ES-I3 (cell line): ENCODE measurements around the gene COX19.
"Not testable (repeated sequence)": the region's sequence is repeated elsewhere in the genome, so short reads cannot be mapped to it uniquely, and the experiment has no call there.

ENCODE experiments used
- H3K36me3 ChIP-seq: 2 replicates; pipeline ENCODE4 v1.6.1; 2013; ENCODE audit warnings: mild to moderate bottlenecking, low read length, control low read depth, moderate library complexity; ENCODE audit not compliant: insufficient read depth
- H3K4me1 ChIP-seq: 2 replicates; pipeline ENCODE4 v1.6.1; 2013; ENCODE audit warnings: mild to moderate bottlenecking, control low read depth, low read length; ENCODE audit not compliant: insufficient read depth
- H3K9ac ChIP-seq: 2 replicates; pipeline ENCODE4 v1.6.1; 2013; ENCODE audit warnings: low read depth, mild to moderate bottlenecking, low read length, moderate library complexity
- H3K9me3 ChIP-seq: 2 replicates; pipeline ENCODE4 v1.6.1; 2013; ENCODE audit warnings: mild to moderate bottlenecking, low read length, moderate library complexity; ENCODE audit not compliant: control insufficient read depth, insufficient read depth

COX19 gene

DNA sequence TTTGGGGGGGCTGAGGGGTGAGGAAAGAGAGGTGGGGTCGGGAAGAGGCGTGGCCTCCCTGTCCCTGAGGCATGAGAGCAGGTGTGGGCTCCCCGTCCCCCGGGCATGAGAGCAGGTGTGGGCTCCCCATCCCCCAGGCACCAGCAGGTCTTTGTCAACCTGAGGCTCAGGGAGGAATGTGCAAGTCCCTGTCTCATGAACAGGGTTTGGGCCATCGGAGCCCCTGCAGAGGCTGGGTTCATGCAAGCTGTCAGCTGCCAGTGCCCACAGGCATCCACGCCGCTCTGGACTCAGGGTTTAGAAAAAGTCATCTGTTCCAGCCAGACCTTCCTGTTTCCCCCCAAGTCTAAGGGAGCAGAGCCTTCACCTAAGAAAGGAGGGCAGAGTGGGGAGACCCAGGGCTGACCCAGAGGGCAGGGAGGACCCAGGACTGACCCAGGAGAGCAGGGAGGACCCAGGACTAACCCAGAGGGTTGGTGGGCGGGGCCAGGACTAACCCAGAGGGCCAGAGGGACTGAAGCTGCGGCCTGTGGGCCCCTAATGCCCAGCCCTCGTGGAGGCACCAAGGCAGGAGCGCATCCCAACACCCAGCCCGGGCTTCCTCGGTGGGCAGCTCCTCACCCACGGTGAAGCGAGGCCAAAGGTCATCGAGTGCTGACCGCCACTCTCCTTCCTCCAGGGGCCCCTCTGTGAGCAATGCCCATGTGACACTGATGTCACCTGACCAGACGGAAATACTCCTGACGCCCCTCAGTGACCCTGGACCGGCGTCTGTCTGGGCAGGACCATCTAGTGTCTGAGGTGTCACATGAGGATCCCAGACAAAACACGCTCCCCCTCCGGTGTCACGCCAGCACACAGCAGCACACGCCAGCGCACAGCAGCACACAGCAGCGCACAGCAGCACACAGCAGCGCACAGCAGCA lies 40.1 kb upstream of the COX19 start:
- Histone ChIP-seq H3K9ac (no peak overlapping the region), H3K9me3 (no peaks in the 10 kb centered on the region), H3K4me1 (no peaks in the 10 kb centered on the region; the same call in 1 of the 2 replicates), H3K36me3 (no peaks in the 10 kb centered on the region)

DNA sequence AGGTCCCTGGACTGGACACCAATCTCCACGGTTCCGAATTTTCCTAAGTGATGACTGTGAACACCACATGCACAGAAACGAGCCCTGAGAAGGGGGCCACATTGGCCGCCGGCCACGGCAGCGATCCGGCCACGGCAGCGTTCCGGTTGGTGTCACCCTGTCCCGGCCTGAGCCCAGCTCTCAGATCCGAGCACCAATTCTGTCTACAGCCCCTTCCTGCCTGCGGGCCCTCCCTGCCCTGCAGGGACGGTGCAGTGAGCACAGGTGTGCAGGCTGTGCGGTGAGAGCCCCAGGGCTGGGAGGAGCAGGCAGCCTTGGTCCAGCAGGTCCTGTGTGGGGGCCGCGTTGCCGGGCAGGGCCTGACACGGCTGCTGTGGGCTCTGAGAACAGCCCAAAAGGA lies 39.3 kb upstream of the COX19 start:
- no peak overlapping the region for H3K9ac ChIP-seq
- H3K4me1 ChIP-seq: no peaks in the 10 kb centered on the region; the same call in 1 of the 2 replicates
- H3K36me3 ChIP-seq: no peaks in the 10 kb centered on the region
- no peaks in the 10 kb centered on the region for H3K9me3 ChIP-seq

DNA sequence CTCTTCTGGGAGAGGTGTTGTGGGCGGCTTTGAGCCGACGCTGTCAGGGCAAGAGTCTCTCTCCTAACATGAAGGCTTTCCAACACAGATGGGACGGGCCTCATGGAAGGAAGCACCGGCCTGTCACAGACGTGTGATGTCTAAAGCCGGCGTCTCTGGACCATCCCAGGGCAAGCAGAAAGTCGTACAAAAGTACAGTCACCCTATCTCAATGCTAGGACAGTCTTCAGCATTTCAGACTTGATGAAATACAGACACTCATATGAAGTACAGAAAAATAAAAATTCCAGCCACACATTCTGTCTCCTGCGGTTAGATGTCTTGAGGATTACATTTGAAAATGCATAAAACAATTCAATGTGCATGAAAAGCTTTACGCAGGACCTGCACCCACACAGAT lies 38.2 kb upstream of the COX19 start:
- H3K9ac ChIP-seq: no peak overlapping the region
- no peaks in the 10 kb centered on the region for H3K9me3 ChIP-seq
- H3K4me1 ChIP-seq: no peaks in the 10 kb centered on the region; the same call in 1 of the 2 replicates
- no peaks in the 10 kb centered on the region for H3K36me3 ChIP-seq

DNA sequence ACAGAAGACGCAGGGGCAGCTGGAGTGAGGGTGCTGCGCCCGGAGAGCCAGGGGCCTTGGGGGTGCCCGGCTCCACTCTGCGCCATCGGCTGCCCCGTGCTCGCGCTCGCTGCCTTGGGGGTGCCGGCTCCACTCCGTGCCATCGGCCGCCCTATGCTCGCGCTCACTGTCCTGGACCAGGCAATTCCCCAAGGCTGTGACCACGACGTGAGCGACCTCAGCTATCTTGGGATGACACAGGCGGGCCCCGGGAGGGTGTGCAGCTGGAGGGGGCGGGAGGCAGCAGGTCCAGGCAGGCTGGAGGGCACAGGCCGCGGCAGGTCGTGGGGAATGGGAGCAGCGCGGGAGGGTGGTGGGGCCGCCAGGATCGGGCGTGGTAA lies 37.4 kb upstream of the COX19 start:
- Histone ChIP-seq H3K9me3 (no peaks in the 10 kb centered on the region), H3K36me3 (no peaks in the 10 kb centered on the region), H3K9ac (no peak overlapping the region), H3K4me1 (no peaks in the 10 kb centered on the region; the same call in 1 of the 2 replicates)

DNA sequence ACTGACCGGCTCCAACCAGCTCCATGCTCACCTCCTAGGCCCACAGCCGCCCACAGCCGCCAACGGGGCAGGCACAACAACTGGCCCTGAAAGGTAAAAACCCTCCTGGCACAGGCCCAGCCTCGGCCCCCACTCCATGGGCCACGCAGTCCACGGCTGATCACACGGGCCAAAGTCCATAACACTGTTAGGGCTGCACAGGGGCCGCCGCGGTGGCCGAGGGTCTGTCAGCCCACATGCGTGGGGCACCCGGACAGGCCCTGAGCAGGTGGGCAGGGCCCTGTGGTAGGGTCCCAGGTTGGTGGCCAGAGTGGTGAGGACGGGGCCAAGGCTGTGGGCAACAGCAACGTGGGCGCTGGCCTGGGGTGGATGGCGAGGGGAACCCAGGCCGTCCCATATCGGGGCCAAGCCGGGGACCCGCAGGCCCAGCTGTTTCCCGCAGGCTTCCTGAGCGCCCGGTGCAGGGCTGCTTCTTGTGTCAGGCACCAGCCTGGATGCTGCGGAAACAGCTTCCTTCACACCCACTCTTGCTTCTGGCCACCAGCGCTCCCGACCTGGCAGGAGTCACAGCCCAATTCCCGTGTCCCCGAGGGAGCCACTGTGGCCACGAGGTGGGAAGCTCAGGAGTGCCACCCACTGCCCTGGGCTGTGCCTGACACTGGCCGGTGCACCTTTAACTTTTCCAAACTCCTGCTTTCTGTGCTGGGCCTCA lies 36.8 kb upstream of the COX19 start:
- Histone ChIP-seq H3K4me1 (no peaks in the 10 kb centered on the region; the same call in 1 of the 2 replicates), H3K9ac (no peak overlapping the region), H3K9me3 (no peaks in the 10 kb centered on the region), H3K36me3 (peaks cover 1% of the 10 kb centered on the region; the same call in 1 of the 2 replicates)

DNA sequence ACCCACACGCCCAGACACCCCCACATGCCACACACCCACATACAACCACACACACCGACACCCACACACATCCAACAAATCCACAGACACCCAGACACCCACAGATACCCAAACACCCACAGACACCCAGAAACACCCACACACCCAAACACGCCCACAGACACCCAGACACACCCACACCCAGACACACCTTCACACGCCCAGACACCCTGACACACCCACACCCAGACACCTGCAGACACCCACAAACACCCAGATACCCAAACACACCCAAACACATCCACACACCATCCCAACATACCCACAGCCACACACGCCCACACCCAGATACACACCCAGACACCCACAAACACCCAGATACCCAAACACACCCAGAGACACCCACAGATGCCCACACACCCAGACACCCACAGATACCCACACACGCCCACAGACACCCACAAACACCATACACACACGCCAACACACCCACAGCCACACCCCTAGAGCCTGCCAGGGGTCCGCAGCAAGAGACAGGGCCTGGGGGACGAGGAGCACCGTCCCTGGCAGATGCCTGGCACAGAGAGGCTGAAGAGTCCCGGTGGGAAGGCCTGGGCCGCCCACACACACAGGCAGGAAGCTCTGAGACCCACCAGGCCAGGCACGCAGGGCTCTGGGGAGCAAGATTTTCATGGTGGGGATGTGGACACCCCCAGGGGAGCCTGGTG lies 36.1 kb upstream of the COX19 start:
- Histone ChIP-seq H3K4me1 (no peaks in the 10 kb centered on the region; the same call in 1 of the 2 replicates), H3K36me3 (peaks cover 4% of the 10 kb centered on the region; the same call in 1 of the 2 replicates), H3K9me3 (no peaks in the 10 kb centered on the region), H3K9ac (no peak overlapping the region)

DNA sequence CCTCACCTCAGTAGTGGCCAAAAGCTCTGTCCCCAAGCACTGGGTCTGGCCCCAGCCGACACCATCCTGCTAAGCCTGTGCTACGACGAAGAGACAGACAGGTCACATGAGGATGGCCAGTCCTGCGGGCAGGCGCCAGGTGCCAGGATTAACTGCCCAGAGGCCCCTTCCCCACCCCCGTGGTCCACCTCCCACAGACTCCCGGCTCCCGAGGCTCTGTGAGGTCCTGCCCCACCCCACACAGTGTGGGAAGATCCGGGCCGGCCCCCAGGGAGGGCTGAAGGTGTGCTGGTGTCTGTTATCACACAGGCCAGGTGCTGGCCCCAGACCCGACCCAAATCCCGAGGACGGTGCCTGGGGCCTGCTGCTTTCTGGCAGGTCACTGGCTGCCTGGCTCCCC lies 34.9 kb upstream of the COX19 start:
- no peaks in the 10 kb centered on the region for H3K9me3 ChIP-seq
- H3K4me1 ChIP-seq: no peaks in the 10 kb centered on the region
- H3K9ac ChIP-seq: no peak overlapping the region
- H3K36me3 ChIP-seq: peaks cover 4% of the 10 kb centered on the region; the same call in 1 of the 2 replicates

DNA sequence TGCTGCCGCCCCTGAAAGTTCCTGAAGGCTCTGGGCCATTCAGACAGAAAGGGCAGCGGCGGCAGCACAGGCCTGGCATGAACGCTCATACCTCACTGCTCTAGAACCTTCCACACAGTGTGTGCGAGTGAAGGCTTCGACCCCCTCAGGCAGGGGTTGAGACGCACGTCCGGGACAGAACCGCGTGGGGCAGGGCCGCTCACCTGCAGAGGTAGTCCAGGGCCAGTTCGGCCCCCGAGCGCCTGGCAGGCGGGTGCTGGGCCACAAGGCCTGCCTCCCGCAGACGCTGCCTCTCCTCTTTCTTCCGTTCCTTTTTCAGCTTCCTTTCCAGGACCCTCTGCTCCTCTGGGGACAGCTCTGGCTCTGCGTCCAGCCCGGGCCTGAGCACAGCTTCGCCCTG lies 34.4 kb upstream of the COX19 start:
- no peaks in the 10 kb centered on the region for H3K9me3 ChIP-seq
- H3K36me3 ChIP-seq: peaks cover 4% of the 10 kb centered on the region; the same call in 1 of the 2 replicates
- H3K4me1 ChIP-seq: no peaks in the 10 kb centered on the region
- H3K9ac ChIP-seq: no peak overlapping the region

DNA sequence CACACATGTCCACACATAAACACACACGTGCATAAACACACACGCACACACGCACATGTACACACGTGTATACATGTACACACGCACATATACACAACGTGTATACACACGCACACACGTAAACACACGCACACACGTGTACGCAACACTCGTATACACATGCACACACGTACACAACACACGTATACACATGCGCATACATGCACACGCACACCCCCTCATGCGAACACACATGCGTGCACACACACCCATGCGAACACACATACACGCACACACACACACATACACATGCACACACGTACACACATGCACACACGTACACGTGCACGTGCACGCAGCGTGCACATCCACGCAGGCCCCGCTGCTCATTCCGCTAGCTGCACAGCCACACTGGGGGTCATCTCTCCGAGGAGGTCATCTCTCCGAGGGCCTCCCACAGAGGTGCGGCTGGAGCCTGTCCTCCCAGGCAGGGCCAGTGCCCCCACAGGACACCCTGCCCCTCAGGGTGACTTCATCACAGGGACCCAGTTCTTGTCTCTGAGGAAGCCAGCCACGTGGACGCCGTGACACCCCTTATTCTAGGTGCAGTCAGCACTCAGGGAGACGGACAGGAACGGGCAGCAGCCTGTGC lies 33.5 kb upstream of the COX19 start:
- H3K9ac ChIP-seq: no peak overlapping the region
- no peaks in the 10 kb centered on the region for H3K9me3 ChIP-seq
- H3K36me3 ChIP-seq: peaks cover 4% of the 10 kb centered on the region; the same call in 1 of the 2 replicates
- no peaks in the 10 kb centered on the region for H3K4me1 ChIP-seq

DNA sequence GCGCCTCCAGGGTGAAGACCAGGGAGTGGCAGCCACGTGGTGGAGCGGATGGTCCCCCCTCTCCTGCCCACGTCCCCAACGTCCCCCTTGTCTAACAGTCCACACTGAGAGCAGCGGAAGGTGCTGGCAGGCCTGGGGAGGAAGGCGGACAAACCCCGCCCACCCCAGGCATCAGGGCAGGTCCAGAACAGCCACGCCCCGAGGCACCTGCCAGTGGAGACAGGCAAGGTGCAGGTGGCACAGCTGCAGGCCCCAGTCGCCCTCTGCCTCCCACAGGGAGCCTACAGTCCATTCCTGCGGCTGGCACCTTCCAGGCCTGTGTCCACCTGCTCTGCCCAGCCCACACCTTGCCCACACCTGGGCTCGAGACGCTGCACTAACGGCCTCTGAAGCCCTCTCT lies 32.6 kb upstream of the COX19 start:
- no peaks in the 10 kb centered on the region for H3K4me1 ChIP-seq
- peaks cover 4% of the 10 kb centered on the region; the same call in 1 of the 2 replicates for H3K36me3 ChIP-seq
- H3K9ac ChIP-seq: no peak overlapping the region
- no peaks in the 10 kb centered on the region for H3K9me3 ChIP-seq

DNA sequence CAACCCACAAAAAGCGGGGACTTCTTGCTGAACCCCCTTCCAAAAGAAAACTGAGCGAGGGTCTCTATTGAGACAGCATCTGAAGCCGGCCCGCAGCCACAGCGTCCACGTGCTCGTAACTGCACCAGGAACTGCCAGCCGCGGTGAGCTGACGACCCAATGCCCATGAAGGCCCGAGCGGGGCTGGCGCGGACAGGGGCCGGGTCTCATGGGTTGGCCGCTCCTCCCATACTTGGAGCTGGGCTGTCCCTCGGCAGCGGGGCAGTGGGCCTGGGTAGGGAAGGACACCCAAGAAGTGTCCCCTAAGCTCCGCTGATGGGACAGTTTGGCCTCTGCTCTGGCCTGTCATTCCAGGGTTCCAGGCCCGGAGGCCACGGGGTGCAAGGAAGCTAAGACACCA lies 30.0 kb upstream of the COX19 start:
- Histone ChIP-seq H3K36me3 (peaks cover 4% of the 10 kb centered on the region; the same call in 1 of the 2 replicates), H3K9ac (no peak overlapping the region), H3K4me1 (no peaks in the 10 kb centered on the region)

DNA sequence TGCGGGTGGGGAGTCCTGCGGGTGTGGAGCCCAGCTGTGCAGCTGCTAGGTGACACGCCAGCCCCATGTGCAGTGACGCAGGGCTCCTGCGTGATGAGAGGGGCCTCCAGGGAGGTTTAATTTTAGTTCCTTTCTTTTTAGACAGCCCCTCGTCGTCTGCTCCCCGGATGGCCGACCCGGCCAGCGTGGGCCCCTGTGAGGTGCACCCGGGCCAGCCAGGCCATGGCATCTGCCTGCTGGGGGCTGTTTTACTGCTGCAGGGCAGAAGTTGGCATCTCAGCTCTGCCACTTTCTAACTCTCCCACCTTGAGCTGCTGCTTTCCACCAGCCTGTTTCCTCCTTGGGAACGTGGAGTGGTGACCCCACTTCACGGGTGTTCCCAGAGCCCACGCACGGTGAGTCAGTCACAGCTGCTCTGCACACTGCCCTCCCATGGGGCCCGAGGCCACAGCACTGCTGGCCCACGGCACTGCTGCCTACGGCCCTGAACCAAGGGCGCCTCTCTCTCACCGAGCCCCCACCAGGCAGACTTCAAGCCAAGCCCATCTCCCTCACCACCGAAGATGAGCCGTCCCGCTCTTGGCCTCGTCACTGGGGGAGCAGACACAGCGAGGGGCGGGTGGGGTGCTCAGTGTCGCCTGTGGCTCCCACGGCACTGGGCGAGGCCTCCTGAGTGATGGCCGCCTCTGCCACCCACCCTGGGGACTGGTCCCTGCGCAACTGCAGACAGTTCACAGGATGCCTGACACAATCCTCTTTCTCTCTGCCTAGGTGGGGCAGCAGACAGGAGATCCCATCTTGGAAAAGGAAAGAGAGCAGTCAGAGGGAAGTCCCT lies 28.9 kb upstream of the COX19 start:
- Histone ChIP-seq H3K9me3 (no peaks in the 10 kb centered on the region), H3K36me3 (peaks cover 4% of the 10 kb centered on the region; the same call in 1 of the 2 replicates), H3K4me1 (peaks cover 4% of the 10 kb centered on the region; the same call in 1 of the 2 replicates), H3K9ac (no peak overlapping the region)

More for the DNA sequence above, 30.0 kb upstream of the COX19 start:
- H3K9me3 ChIP-seq: no peaks in the 10 kb centered on the region

DNA sequence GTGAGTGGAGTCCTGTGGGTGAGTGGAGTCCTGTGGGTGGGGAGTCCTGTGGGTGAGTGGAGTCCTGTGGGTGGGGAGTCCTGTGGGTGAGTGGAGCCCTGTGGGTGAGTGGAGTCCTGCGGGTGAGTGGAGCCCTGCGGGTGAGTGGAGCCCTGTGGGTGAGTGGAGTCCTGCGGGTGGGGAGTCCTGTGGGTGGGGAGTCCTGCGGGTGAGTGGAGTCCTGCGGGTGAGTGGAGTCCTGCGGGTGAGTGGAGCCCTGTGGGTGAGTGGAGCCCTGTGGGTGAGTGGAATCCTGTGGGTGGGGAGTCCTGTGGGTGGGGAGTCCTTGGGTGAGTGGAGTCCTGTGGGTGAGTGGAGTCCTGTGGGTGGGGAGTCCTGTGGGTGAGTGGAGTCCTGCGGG lies 27.1 kb upstream of the COX19 start:
- H3K9ac ChIP-seq, H3K9me3 ChIP-seq, H3K36me3 ChIP-seq, H3K4me1 ChIP-seq: not testable (repeated sequence)
